Measurements from ENCODE around the gene USP5.

- TF ChIP-seq POLR2AphosphoS5 (IDR thresholded peaks at IDR 0.05) = peak; percentile 81
- TF ChIP-seq CTCF (IDR thresholded peaks at IDR 0.05) = peak in 2 of 4 experiments; percentile 16 to 37
- TF ChIP-seq POLR2A (IDR thresholded peaks at IDR 0.05) = peak; percentile 69
Measured at GRCh38 chr12:6873094-6874014, 21.4 kb downstream of the USP5 start, which contains the start of gene SPSB2.
